ENCODE data around the gene HOXC4.

The HOXC4 gene

DNA sequence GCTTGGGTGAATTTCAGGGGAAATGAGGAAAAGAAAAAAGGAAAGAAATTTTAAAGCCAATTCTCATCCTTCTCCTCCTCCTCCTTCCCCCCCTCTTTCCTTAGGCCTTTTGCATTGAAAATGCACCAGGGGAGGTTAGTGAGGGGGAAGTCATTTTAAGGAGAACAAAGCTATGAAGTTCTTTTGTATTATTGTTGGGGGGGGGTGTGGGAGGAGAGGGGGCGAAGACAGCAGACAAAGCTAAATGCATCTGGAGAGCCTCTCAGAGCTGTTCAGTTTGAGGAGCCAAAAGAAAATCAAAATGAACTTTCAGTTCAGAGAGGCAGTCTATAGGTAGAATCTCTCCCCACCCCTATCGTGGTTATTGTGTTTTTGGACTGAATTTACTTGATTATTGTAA, 1.9 kb downstream of the HOXC4 start:
- TF ChIP-seq, protein P1, sequence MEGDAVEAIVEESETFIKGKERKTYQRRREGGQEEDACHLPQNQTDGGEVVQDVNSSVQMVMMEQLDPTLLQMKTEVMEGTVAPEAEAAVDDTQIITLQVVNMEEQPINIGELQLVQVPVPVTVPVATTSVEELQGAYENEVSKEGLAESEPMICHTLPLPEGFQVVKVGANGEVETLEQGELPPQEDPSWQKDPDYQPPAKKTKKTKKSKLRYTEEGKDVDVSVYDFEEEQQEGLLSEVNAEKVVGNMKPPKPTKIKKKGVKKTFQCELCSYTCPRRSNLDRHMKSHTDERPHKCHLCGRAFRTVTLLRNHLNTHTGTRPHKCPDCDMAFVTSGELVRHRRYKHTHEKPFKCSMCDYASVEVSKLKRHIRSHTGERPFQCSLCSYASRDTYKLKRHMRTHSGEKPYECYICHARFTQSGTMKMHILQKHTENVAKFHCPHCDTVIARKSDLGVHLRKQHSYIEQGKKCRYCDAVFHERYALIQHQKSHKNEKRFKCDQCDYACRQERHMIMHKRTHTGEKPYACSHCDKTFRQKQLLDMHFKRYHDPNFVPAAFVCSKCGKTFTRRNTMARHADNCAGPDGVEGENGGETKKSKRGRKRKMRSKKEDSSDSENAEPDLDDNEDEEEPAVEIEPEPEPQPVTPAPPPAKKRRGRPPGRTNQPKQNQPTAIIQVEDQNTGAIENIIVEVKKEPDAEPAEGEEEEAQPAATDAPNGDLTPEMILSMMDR (IDR thresholded peaks at IDR 0.05; ENCODE audit: low read depth, low read length, missing control alignments) = no peak
- H3K4me3 ChIP-seq (ENCODE audit: low read depth, low read length) = peak overlapping the region; percentile 9
- DNase-seq (ENCODE audit: low read depth) = no peak
- in situ Hi-C loops (cut with HindIII; ENCODE audit: low sequenced_read_pairs) = no loop called here

- DNase-seq (ENCODE audit: low read depth) = no peak
- in situ Hi-C loops (cut with HindIII; ENCODE audit: low sequenced_read_pairs) = no loop called here
- no peak overlapping the region for H3K4me3 ChIP-seq (ENCODE audit: low read depth, low read length)
- TF ChIP-seq, protein P1 (IDR thresholded peaks at IDR 0.05; ENCODE audit: low read depth, low read length, missing control alignments) = no peak
Observed at GRCh38 chr12:54056110-54056509, 2.5 kb downstream of the HOXC4 start.

- no peak for DNase-seq (ENCODE audit: low read depth)
Observed at GRCh38 chr12:54058128-54058768, 4.6 kb downstream of the HOXC4 start.

DNA sequence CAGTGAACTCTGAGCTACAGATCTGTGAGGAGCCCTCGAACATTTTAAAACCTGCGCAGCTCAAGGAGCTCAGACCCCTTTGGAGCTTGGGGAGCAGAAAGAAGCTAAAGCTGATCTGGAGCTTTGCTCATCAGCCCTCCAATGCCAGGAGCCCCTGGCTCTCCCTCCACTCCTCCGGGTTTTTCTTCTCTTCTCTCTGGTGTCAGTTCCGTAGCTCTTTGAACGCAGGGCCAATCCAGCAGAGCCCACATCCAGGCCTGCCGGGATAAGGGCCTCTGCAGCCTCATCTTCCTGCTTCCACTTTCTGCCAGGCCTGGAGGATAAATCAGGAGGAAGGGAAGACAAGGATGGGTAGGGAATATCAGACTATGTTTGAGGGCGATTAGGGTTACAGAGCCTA, 6.0 kb downstream of the HOXC4 start:
- TF ChIP-seq, protein P1 (IDR thresholded peaks at IDR 0.05; ENCODE audit: low read depth, low read length, missing control alignments) = no peak
- in situ Hi-C loops (cut with HindIII; ENCODE audit: low sequenced_read_pairs) = no loop called here
- no peak overlapping the region for H3K4me3 ChIP-seq (ENCODE audit: low read depth, low read length)
- no peak for DNase-seq (ENCODE audit: low read depth)

More at GRCh38 chr12:54058128-54058768, 4.6 kb downstream of the HOXC4 start:
- in situ Hi-C loops (cut with HindIII; ENCODE audit: low sequenced_read_pairs) = no loop called here
- H3K4me3 ChIP-seq (ENCODE audit: low read depth, low read length) = no peak overlapping the region
- TF ChIP-seq, protein P1 (IDR thresholded peaks at IDR 0.05; ENCODE audit: low read depth, low read length, missing control alignments) = no peak

- in situ Hi-C loops (cut with HindIII; ENCODE audit: low sequenced_read_pairs) = no loop called here
- TF ChIP-seq, protein P1 (IDR thresholded peaks at IDR 0.05; ENCODE audit: low read depth, low read length, missing control alignments) = no peak
- no peak overlapping the region for H3K4me3 ChIP-seq (ENCODE audit: low read depth, low read length)
- no peak for DNase-seq (ENCODE audit: low read depth)
Observed at GRCh38 chr12:54060174-54060974, 6.7 kb downstream of the HOXC4 start.

GRCh38 chr12:54060975-54061778, 7.5 kb downstream of the HOXC4 start:
- TF ChIP-seq, protein P1 (IDR thresholded peaks at IDR 0.05; ENCODE audit: low read depth, low read length, missing control alignments) = no peak
- DNase-seq (ENCODE audit: low read depth) = no peak
- in situ Hi-C loops (cut with HindIII; ENCODE audit: low sequenced_read_pairs) = no loop called here
- no peak overlapping the region for H3K4me3 ChIP-seq (ENCODE audit: low read depth, low read length)

All from astrocyte of the cerebellum (primary cell).